Measurements from ENCODE around the gene IL1RAPL1. TPM values are rescaled to one million over a fixed set of nuclear protein-coding genes. Genes with fewer than 3 reads are reported as not detected.

The IL1RAPL1 gene
- polyA plus RNA-seq, 1 donor from 2014 or later = not detected

DNA sequence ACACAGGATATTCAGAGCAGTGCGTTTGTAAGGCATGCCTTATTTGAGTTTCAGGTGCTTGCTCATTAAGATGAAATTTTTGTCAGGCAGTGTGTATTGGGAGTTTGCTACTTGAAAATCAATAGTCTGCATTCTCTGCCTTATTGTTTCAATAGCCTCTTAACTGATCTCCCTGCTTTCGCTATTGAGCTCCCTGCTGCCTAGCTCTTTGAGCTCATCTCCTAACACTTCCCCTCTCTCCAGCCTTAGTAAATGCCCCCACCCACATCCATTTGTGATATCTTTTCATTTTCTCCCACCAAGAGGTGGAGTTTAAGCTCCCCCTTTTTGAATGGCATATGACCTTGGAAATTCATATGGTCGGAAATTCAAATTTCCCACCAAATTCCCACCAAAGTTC is 256.6 kb downstream of the IL1RAPL1 start:
- Histone ChIP-seq H3F3A (ENCODE audit: insufficient read depth, low read length, poor library complexity, severe bottlenecking) (no peaks in the 10 kb centered on the region), H3K27ac (ENCODE audit: low read length) (no peak overlapping the region), H3K9me3 (ENCODE audit: low read length) (no peaks in the 10 kb centered on the region), H3K27me3 (ENCODE audit: insufficient read depth, low read depth, low read length) (no peaks in the 10 kb centered on the region), H3K79me2 (replicated peaks; ENCODE audit: insufficient read depth, low read length) (no peaks in the 10 kb centered on the region), H3K9me2 (ENCODE audit: insufficient read depth, low read length) (no peaks in the 10 kb centered on the region), H3K36me3 (ENCODE audit: insufficient read depth, low read length) (no peaks in the 10 kb centered on the region), H3K9ac (ENCODE audit: low read length) (no peak overlapping the region), H3K4me2 (ENCODE audit: low read length) (no peak overlapping the region), H4K20me1 (ENCODE audit: insufficient read depth) (no peaks in the 10 kb centered on the region), H3K4me3 (ENCODE audit: low read length) (no peak overlapping the region), H2AFZ (ENCODE audit: low read depth, low read length) (no peak overlapping the region)
- TF ChIP-seq RAD21 (conservative IDR thresholded peaks at IDR 0.05) (no peak), TAF1 (IDR thresholded peaks at IDR 0.05; ENCODE audit: low read depth) (no peak), MXI1 (conservative IDR thresholded peaks at IDR 0.05; ENCODE audit: poor library complexity, severe bottlenecking) (no peak), EZH2 (IDR thresholded peaks at IDR 0.05; ENCODE audit: borderline replicate concordance, insufficient read depth, low read length, poor library complexity, severe bottlenecking) (no peak), EP300 (conservative IDR thresholded peaks at IDR 0.05; ENCODE audit: poor library complexity, severe bottlenecking) (no peak), POLR2AphosphoS5 (IDR thresholded peaks at IDR 0.05) (no peak)
- TF ChIP-seq, protein P1, sequence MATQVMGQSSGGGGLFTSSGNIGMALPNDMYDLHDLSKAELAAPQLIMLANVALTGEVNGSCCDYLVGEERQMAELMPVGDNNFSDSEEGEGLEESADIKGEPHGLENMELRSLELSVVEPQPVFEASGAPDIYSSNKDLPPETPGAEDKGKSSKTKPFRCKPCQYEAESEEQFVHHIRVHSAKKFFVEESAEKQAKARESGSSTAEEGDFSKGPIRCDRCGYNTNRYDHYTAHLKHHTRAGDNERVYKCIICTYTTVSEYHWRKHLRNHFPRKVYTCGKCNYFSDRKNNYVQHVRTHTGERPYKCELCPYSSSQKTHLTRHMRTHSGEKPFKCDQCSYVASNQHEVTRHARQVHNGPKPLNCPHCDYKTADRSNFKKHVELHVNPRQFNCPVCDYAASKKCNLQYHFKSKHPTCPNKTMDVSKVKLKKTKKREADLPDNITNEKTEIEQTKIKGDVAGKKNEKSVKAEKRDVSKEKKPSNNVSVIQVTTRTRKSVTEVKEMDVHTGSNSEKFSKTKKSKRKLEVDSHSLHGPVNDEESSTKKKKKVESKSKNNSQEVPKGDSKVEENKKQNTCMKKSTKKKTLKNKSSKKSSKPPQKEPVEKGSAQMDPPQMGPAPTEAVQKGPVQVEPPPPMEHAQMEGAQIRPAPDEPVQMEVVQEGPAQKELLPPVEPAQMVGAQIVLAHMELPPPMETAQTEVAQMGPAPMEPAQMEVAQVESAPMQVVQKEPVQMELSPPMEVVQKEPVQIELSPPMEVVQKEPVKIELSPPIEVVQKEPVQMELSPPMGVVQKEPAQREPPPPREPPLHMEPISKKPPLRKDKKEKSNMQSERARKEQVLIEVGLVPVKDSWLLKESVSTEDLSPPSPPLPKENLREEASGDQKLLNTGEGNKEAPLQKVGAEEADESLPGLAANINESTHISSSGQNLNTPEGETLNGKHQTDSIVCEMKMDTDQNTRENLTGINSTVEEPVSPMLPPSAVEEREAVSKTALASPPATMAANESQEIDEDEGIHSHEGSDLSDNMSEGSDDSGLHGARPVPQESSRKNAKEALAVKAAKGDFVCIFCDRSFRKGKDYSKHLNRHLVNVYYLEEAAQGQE (IDR thresholded peaks at IDR 0.05; ENCODE audit: borderline replicate concordance) = no peak

GRCh38 chrX:28847423-28847822 is 260.2 kb downstream of the IL1RAPL1 start:
- no peak overlapping the region for H3K9ac ChIP-seq (ENCODE audit: low read length)
- no peaks in the 10 kb centered on the region for H3K36me3 ChIP-seq (ENCODE audit: insufficient read depth, low read length)
- no peaks in the 10 kb centered on the region for H3K79me2 ChIP-seq (replicated peaks; ENCODE audit: insufficient read depth, low read length)
- H3K4me2 ChIP-seq (ENCODE audit: low read length) = no peak overlapping the region
- no peak overlapping the region for H2AFZ ChIP-seq (ENCODE audit: low read depth, low read length)
- no peaks in the 10 kb centered on the region for H3F3A ChIP-seq (ENCODE audit: insufficient read depth, low read length, poor library complexity, severe bottlenecking)
- H4K20me1 ChIP-seq (ENCODE audit: insufficient read depth) = no peaks in the 10 kb centered on the region
- no peaks in the 10 kb centered on the region for H3K27me3 ChIP-seq (ENCODE audit: insufficient read depth, low read depth, low read length)
- no peaks in the 10 kb centered on the region for H3K9me2 ChIP-seq (ENCODE audit: insufficient read depth, low read length)
- no peak overlapping the region for H3K27ac ChIP-seq (ENCODE audit: low read length)
- no peaks in the 10 kb centered on the region for H3K9me3 ChIP-seq (ENCODE audit: low read length)
- H3K4me3 ChIP-seq (ENCODE audit: low read length) = no peak overlapping the region
- TF ChIP-seq EP300 (conservative IDR thresholded peaks at IDR 0.05; ENCODE audit: poor library complexity, severe bottlenecking) (no peak), EZH2 (IDR thresholded peaks at IDR 0.05; ENCODE audit: borderline replicate concordance, insufficient read depth, low read length, poor library complexity, severe bottlenecking) (no peak), MXI1 (conservative IDR thresholded peaks at IDR 0.05; ENCODE audit: poor library complexity, severe bottlenecking) (no peak), POLR2AphosphoS5 (IDR thresholded peaks at IDR 0.05) (no peak), SMC3 (conservative IDR thresholded peaks at IDR 0.05; ENCODE audit: poor library complexity) (no peak), RAD21 (conservative IDR thresholded peaks at IDR 0.05) (no peak), TAF1 (IDR thresholded peaks at IDR 0.05; ENCODE audit: low read depth) (no peak)
- TF ChIP-seq, protein P1 (IDR thresholded peaks at IDR 0.05; ENCODE audit: borderline replicate concordance) = no peak
- TF ChIP-seq, protein P2, sequence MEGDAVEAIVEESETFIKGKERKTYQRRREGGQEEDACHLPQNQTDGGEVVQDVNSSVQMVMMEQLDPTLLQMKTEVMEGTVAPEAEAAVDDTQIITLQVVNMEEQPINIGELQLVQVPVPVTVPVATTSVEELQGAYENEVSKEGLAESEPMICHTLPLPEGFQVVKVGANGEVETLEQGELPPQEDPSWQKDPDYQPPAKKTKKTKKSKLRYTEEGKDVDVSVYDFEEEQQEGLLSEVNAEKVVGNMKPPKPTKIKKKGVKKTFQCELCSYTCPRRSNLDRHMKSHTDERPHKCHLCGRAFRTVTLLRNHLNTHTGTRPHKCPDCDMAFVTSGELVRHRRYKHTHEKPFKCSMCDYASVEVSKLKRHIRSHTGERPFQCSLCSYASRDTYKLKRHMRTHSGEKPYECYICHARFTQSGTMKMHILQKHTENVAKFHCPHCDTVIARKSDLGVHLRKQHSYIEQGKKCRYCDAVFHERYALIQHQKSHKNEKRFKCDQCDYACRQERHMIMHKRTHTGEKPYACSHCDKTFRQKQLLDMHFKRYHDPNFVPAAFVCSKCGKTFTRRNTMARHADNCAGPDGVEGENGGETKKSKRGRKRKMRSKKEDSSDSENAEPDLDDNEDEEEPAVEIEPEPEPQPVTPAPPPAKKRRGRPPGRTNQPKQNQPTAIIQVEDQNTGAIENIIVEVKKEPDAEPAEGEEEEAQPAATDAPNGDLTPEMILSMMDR (IDR thresholded peaks at IDR 0.05; ENCODE audit: poor library complexity, severe bottlenecking) = no peak
